ENCODE results near the gene ABHD17B.

GRCh38 chr9:71928376-71928775 is 17.4 kb upstream of the ABHD17B start:
- TF ChIP-seq, protein P1, sequence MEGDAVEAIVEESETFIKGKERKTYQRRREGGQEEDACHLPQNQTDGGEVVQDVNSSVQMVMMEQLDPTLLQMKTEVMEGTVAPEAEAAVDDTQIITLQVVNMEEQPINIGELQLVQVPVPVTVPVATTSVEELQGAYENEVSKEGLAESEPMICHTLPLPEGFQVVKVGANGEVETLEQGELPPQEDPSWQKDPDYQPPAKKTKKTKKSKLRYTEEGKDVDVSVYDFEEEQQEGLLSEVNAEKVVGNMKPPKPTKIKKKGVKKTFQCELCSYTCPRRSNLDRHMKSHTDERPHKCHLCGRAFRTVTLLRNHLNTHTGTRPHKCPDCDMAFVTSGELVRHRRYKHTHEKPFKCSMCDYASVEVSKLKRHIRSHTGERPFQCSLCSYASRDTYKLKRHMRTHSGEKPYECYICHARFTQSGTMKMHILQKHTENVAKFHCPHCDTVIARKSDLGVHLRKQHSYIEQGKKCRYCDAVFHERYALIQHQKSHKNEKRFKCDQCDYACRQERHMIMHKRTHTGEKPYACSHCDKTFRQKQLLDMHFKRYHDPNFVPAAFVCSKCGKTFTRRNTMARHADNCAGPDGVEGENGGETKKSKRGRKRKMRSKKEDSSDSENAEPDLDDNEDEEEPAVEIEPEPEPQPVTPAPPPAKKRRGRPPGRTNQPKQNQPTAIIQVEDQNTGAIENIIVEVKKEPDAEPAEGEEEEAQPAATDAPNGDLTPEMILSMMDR (IDR thresholded peaks at IDR 0.05): no peak
- no peak for TF ChIP-seq POLR2A (IDR thresholded peaks at IDR 0.05)

All from right lobe of liver (tissue), 4 donors.